CD4-positive, alpha-beta T cell (primary cell): ENCODE data around the gene SUPT20HL1. TPM values are rescaled to one million over a fixed set of nuclear protein-coding genes. Genes with fewer than 3 reads are reported as not detected.

Experiments used
- ATAC-seq: fragments of 200-7000 bp; cut with Tn5 transposase; one replicate; pipeline ENCODE4 v1.10.0; 2022; ENCODE audit warnings: mild to moderate bottlenecking; ENCODE audit not compliant: poor library complexity
- CTCF ChIA-PET: fragments of 350-600 bp; sonication (Branson Sonifier 250); formaldehyde crosslinking; loops from one replicate; lab custom pipeline; 2021; ENCODE audit warnings: antibody characterized with exemption, inconsistent platforms; lab: Charles Lee
- POLR2A ChIA-PET: fragments of 350-600 bp; sonication (Branson Sonifier 250); formaldehyde crosslinking; loops from one replicate; lab custom pipeline; 2021; ENCODE audit warnings: antibody characterized with exemption, inconsistent platforms; lab: Charles Lee
- DNase-seq, 14 experiments: peaks; one replicate each; pipeline ENCODE4 v3.0.0-alpha.2; 2013 to 2020; ENCODE audit warnings: mixed read lengths in 2 of 14
- H3K27ac ChIP-seq, 2 donors: one replicate each; pipeline versions ENCODE4 v1.5.1 to v1.7.0; 2013; ENCODE audit warnings: low read length in 2 of 2, low read depth in 1 of 2, mild to moderate bottlenecking in 1 of 2
- H3K27me3 ChIP-seq, 2 experiments: 1 replicate in 1 of 2; 2 replicates in 1 of 2; pipeline versions ENCODE4 v1.6.1 to v1.7.0; 2013; ENCODE audit warnings: low read length in 2 of 2, control low read depth in 1 of 2, mild to moderate bottlenecking in 1 of 2, moderate library complexity in 1 of 2; ENCODE audit not compliant: insufficient read depth in 2 of 2, control insufficient read depth in 1 of 2
- H3K36me3 ChIP-seq: one replicate; pipeline ENCODE4 v1.6.1; 2013; ENCODE audit warnings: low read length, control low read depth; ENCODE audit not compliant: insufficient read depth
- H3K4me1 ChIP-seq: one replicate; pipeline ENCODE4 v1.6.1; 2013; ENCODE audit warnings: low read length, control low read depth; ENCODE audit not compliant: insufficient read depth
- H3K4me3 ChIP-seq: one replicate; pipeline ENCODE4 v1.5.1; 2013; ENCODE audit warnings: mild to moderate bottlenecking, low read length, moderate library complexity
- H3K9me3 ChIP-seq, 2 experiments: 1 replicate in 1 of 2; 2 replicates in 1 of 2; pipeline versions ENCODE4 v1.6.1 to v1.7.0; 2013; ENCODE audit warnings: low read length in 2 of 2, mild to moderate bottlenecking in 2 of 2, control low read depth in 1 of 2, moderate library complexity in 1 of 2; ENCODE audit not compliant: control insufficient read depth in 1 of 2, insufficient read depth in 1 of 2
- H3K27ac Mint-ChIP-seq: one replicate; pipeline ENCODE4 v1.8.0; 2020; ENCODE audit warnings: mixed read lengths
- H3K27me3 Mint-ChIP-seq: one replicate; pipeline ENCODE4 v1.8.0; 2021; ENCODE audit warnings: mixed read lengths
- H3K36me3 Mint-ChIP-seq: one replicate; pipeline ENCODE4 v1.8.0; 2021; ENCODE audit warnings: low read depth, mixed read lengths
- H3K4me1 Mint-ChIP-seq: one replicate; pipeline ENCODE4 v1.8.0; 2021; ENCODE audit warnings: low read depth, mixed read lengths
- H3K4me3 Mint-ChIP-seq: one replicate; pipeline ENCODE4 v1.8.0; 2020; ENCODE audit warnings: mild to moderate bottlenecking, mixed read lengths
- H3K9me3 Mint-ChIP-seq: one replicate; pipeline ENCODE4 v1.8.0; 2020; ENCODE audit warnings: mixed read lengths
- CTCF ChIP-seq: fragments of 200-600 bp; IDR thresholded peaks from one replicate; pipeline ENCODE4 v1.8.0; 2022; ENCODE audit warnings: antibody characterized with exemption, mild to moderate bottlenecking
- intact Hi-C, 2 experiments: fragments of 100-400 bp; cut with DNase I in 1 of 2; cut with micrococcal nuclease in 1 of 2; formaldehyde crosslinking; loops; one replicate each; pipeline versions ENCODE4 v1.15.1 to v1.9.0; 2023 to 2025; cut with DNase I, micrococcal nuclease
- total RNA-seq, 174 experiments: library from RNA in 2 of 174; stranded (reverse) in 2 of 174; gene quantifications; one replicate each; pipeline ENCODE4 v1.2.3 and lab custom pipeline; 2021 to 2026

SUPT20HL1 gene
- total RNA-seq, 2 experiments from 2014 or later, result not detected

- intact Hi-C loops, result no loop called here
- ATAC-seq (no peak), DNase-seq (no peak)
- Mint-ChIP-seq H3K27me3 (peaks cover 4% of the 10 kb centered on the region), H3K36me3 (no peaks in the 10 kb centered on the region), H3K4me1 (peaks cover 6% of the 10 kb centered on the region), H3K27ac (no peak overlapping the region), H3K4me3 (no peak overlapping the region), H3K9me3 (no peaks in the 10 kb centered on the region)
- Histone ChIP-seq H3K4me1 (no peaks in the 10 kb centered on the region), H3K27me3 (peaks cover 0 to 2% of the 10 kb centered on the region in 2 experiments), H3K36me3 (no peaks in the 10 kb centered on the region), H3K4me3 (no peak overlapping the region), H3K27ac (no peak overlapping the region), H3K9me3 (no peaks in the 10 kb centered on the region)
- CTCF ChIA-PET, result no interaction called here
- POLR2A ChIA-PET, result no interaction called here
- TF ChIP-seq CTCF, result no peak
Observed at GRCh38 chrX:24392709-24393108, 32.3 kb downstream of the SUPT20HL1 start.

- Mint-ChIP-seq H3K4me3 (no peak overlapping the region), H3K27me3 (no peaks in the 10 kb centered on the region), H3K4me1 (peaks cover 6% of the 10 kb centered on the region), H3K36me3 (no peaks in the 10 kb centered on the region), H3K27ac (no peak overlapping the region), H3K9me3 (no peaks in the 10 kb centered on the region)
- intact Hi-C loops, result loop anchor here (1.0 kb wide), 1 partner anchor 104 kb away; no protein-coding TSS in a partner anchor
- H3K4me3 ChIP-seq, result no peak overlapping the region
- no peaks in the 10 kb centered on the region for H3K4me1 ChIP-seq
- ATAC-seq, result peak; percentile 77
- no peaks in the 10 kb centered on the region for H3K36me3 ChIP-seq
- H3K9me3 ChIP-seq, result no peaks in the 10 kb centered on the region
- no peak overlapping the region for H3K27ac ChIP-seq
- peak; percentile 72 for TF ChIP-seq CTCF
- DNase-seq, result peak in 12 of 14 experiments; percentile 4 to 81 (median 26)
- ChIA-PET POLR2A (interaction anchor here (1.0 to 2.2 kb wide), 5 partner anchors 15 to 103 kb away, joined by 3 to 33 read pairs (median 6); partner anchors contain the start of gene PDK3), CTCF (interaction anchor here (0.6 to 3.1 kb wide), 16 partner anchors 9 to 342 kb away, joined by 3 to 64 read pairs (median 4); partner anchors contain the start of gene PDK3)
- peaks cover 0 to 2% of the 10 kb centered on the region in 2 experiments for H3K27me3 ChIP-seq
Observed at GRCh38 chrX:24395775-24396174, 35.3 kb downstream of the SUPT20HL1 start.

- Mint-ChIP-seq H3K9me3 (no peaks in the 10 kb centered on the region), H3K36me3 (no peaks in the 10 kb centered on the region), H3K27ac (no peak overlapping the region), H3K27me3 (no peaks in the 10 kb centered on the region), H3K4me3 (no peak overlapping the region), H3K4me1 (peaks cover 6% of the 10 kb centered on the region)
- peaks cover 0 to 2% of the 10 kb centered on the region in 2 experiments for H3K27me3 ChIP-seq
- H3K9me3 ChIP-seq, result no peaks in the 10 kb centered on the region
- ChIA-PET POLR2A (interaction anchor here (1.0 to 2.2 kb wide), 5 partner anchors 14 to 102 kb away, joined by 3 to 33 read pairs (median 6); partner anchors contain the start of gene PDK3), CTCF (interaction anchor here (0.6 to 3.1 kb wide), 16 partner anchors 8 to 343 kb away, joined by 3 to 64 read pairs (median 4); partner anchors contain the start of gene PDK3)
- intact Hi-C loops, result no loop called here
- H3K4me3 ChIP-seq, result no peak overlapping the region
- no peaks in the 10 kb centered on the region for H3K4me1 ChIP-seq
- TF ChIP-seq CTCF, result no peak
- H3K27ac ChIP-seq, result no peak overlapping the region
- H3K36me3 ChIP-seq, result no peaks in the 10 kb centered on the region
- DNase-seq (peak in 1 of 14 experiments; percentile 3), ATAC-seq (no peak)
Observed at GRCh38 chrX:24396236-24396930, 35.9 kb downstream of the SUPT20HL1 start.
